OCI-LY3 (cell line): ENCODE data around the gene CTNNA3.

ENCODE experiments used
- EZH2phosphoT487 ChIP-seq: fragments of 200-600 bp; shearing (Covaris generic); IDR thresholded peaks from 2 replicates; pipeline ENCODE4 v1.6.1; 2018; ENCODE audit warnings: antibody characterized with exemption, mixed run types, low read depth
- TF ChIP-seq, protein P1 (sequence below): fragments of 200-600, 300-600 bp; sonication (generic); IDR thresholded peaks from 2 replicates; pipeline ENCODE4 v1.5.1; 2014; ENCODE audit warnings: antibody characterized with exemption, low read length, low read depth

DNA sequence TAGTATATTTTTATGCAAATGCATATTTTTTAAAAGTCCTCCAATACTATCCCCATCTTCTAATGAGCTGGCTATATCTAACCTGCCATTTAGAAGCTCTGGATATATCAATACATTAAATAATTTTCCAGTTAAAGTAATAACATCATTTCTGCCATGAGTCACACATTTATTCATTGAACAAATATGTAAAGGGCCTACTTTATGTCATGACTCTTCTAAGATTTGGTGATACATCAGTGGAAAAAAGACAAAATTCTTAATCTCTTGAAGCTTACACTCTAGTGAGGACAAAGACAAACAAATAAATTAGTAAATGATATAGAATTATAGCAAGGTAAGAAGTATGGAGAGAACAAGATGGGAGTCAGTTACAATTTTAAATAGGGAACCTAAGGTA is 1487.0 kb downstream of the CTNNA3 start:
- TF ChIP-seq, protein P1, sequence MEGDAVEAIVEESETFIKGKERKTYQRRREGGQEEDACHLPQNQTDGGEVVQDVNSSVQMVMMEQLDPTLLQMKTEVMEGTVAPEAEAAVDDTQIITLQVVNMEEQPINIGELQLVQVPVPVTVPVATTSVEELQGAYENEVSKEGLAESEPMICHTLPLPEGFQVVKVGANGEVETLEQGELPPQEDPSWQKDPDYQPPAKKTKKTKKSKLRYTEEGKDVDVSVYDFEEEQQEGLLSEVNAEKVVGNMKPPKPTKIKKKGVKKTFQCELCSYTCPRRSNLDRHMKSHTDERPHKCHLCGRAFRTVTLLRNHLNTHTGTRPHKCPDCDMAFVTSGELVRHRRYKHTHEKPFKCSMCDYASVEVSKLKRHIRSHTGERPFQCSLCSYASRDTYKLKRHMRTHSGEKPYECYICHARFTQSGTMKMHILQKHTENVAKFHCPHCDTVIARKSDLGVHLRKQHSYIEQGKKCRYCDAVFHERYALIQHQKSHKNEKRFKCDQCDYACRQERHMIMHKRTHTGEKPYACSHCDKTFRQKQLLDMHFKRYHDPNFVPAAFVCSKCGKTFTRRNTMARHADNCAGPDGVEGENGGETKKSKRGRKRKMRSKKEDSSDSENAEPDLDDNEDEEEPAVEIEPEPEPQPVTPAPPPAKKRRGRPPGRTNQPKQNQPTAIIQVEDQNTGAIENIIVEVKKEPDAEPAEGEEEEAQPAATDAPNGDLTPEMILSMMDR: no peak
- TF ChIP-seq EZH2phosphoT487: no peak
